NAMALWA (cell line): ENCODE measurements around the gene DENND1C.
A peak's percentile ranks its signal among the peaks of the same experiment; 100 is the strongest.
"Not testable (repeated sequence)": the region's sequence is repeated elsewhere in the genome, so short reads cannot be mapped to it uniquely, and the experiment has no call there.

ENCODE experiments used
- DNase-seq: peaks from one replicate; pipeline ENCODE4 v3.0.0-alpha.2; 2015; ENCODE audit warnings: low spot score

DENND1C gene

GRCh38 chr19:6453951-6454565, 27.5 kb downstream of the DENND1C start:
- no peak for DNase-seq

- no peak for DNase-seq
Observed at GRCh38 chr19:6452899-6453298, 28.7 kb downstream of the DENND1C start.

DNA sequence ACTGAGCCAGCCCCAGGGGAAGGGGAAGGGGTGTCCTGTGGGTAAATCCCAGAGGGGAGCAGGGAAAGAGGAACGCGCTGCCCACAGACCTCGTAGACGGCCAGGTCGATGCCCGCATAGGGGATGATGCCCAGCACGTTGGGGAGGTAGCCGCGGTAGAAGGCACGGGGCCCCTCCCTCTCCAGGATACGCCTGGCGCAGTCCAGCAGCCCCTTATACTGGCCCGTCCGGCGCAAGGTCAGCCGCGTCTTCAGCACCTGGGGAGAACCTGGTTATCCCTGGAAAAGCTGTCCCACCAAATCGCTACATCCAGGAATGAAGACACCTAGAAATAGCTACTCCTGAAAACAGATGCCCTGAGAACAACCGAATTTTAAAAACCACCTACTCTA, 29.4 kb downstream of the DENND1C start:
- no peak for DNase-seq

DNA sequence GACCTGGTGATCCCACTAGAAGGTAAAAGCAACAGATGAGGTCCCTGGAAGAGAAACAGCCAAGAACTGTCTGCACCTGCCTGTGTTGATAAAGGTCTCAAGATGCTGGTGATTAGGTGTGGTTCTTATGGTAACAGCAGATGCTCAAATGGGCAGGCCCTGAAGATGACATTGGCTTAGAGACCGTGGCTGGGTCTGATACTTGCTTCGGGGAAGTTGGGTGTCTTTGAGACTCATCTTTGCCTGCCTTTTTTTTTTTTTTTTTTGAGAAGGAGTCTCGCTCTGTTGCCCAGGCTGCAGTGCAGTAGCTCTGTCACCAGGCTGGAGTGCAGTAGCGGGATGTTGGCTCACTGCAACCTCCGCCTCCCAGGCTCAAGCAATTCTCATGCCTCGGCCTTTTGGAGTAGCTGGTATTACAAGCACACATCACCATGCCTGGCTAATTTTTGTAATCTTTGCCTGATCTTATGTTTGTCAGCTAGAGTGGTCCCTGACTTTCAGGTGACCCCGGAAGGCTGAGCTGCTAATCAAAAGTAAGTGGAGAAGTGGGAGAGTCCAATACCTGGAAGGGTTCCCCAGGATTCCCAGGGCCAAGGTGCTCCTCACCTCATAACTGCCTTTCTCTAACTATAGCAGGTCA, 29.9 kb downstream of the DENND1C start:
- no peak for DNase-seq

DNA sequence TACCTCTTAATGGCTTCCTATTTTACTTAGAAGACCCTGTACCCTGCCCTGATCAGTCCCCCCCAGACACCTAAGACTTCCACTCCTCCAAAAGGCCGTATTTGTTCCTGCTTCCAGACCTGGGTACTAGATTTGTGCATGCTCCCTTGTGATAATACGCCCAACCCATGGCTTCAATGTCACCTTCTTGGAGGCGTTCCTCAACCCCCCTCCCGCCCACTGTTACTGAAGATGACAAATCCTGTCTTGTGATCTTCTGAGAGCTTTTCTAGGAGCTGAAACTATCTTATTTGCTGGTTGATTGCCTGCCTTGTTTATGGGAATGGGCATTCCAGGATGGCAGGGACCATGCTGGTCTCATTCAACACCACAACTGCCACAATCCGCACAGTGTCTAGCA, 31.4 kb downstream of the DENND1C start:
- no peak for DNase-seq

GRCh38 chr19:6448045-6448444, 33.5 kb downstream of the DENND1C start:
- DNase-seq: no peak

DNA sequence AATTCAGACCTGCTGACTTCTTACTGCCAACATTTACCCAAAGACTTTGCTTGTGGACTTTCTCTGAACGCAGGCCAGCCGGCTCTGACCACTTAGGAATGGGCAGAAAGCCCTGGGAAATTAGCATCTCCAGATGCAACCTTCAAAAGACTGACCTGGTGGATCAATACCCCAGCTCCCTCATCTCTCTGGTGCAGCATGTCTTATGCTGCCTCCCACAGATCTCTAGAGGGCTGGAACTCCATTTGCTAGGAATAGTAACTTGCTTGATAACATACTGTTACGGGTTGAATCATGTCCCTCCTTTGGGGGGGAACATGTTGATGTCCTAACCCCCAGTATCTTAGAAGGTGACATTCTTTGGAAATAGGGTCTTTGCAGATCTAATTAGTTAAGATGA, 35.1 kb downstream of the DENND1C start:
- no peak for DNase-seq

DNA sequence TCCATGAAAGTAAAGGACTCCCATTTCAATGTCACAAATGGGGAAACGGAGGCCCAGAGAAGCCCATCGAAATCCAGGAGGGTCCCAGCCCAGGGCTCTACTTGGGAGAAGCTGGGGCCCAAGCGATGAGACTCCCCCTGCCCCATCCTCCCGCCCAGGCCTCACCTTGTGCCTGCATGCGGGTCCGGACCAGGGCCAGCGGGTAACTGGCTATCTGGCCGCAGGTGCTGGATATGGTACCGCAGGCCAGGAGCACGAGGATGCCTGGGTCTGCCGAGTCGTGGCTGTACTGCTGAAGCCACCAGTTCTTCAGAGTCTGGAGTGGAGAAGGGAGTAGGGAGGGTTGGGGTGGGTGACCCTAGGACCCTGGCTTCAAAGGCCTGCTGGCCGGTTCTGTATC, 37.6 kb downstream of the DENND1C start:
- DNase-seq: no peak

DNA sequence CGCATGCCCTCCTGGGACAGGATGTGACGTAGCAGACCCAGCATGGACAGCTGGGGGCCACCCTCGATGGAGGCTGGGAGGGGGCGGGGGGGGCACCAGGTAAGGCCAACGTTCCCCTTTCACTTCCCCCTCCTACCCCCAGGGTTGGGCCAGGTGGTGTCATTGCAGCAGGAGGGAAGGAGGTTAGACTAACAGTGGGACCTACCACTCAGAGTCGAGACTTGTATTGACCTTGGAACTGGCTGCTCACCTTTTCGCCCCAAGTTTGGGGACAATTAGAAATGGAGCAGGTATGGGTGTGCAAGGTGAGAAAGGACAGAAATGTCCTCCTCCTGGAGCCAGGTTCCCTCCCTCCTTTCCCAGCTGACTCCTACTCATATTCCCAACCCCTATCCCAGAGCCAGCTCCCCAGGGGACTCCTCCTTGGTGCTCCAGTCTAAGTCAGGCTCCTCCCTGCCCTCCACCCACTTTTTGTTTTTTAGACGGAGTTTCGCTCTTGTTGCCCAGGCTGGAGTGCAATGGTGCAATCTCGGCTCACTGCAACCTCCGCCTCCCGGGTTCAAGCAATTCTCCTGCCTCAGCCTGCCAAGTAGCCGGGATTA, 39.4 kb downstream of the DENND1C start:
- no peak for DNase-seq

- DNase-seq: no peak
Observed at GRCh38 chr19:6440905-6441304, 40.7 kb downstream of the DENND1C start.

DNA sequence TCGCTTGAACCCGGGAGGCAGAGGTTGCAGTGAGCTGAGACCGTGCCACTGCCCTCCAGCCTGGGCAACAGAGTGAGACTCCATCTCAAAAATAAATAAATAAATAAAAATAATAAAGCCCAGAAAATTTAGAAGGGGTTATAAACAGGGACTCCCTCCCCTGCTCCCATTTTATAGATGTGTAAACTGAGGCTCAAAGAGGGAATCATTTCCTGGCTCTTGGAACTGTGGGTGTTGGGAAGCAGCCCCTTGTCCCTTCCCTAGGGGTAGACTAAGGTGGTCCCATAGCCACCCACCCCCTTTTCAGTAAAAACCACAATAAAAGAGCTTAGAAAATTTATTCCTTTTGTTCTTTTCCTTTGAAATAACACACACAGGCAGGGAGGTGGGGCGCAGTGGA, 41.8 kb downstream of the DENND1C start:
- DNase-seq: no peak

DNA sequence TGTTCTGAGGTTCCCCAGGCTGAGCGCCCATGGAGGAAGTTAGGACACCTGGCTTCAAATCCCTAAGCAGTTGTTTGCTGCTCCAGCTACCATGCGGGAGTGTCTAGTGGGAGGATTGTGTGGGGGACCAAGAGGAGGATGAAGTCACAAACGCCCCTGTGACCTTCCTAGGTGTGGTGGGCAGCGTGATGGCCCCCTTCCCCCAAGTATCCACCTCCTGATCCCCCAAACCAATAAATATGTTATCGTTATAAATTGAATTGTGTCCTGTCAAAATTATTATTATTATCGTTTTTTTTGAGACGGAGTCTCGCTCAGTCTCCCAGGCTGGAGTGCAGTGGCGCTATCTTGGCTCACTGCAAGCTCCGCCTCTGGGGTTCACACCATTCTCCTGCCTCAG, 47.9 kb downstream of the DENND1C start, which contains the start of gene SLC25A41:
Gene SLC25A41, minus strand, starts transcription at position 101 of the 400 bp plus-strand sequence. Its CDS starts 70 bp downstream, at position 31.
- DNase-seq: no peak

GRCh38 chr19:6433165-6433564, 48.4 kb downstream of the DENND1C start:
- DNase-seq: no peak

GRCh38 chr19:6431891-6432290, 49.7 kb downstream of the DENND1C start:
- DNase-seq: no peak

DNA sequence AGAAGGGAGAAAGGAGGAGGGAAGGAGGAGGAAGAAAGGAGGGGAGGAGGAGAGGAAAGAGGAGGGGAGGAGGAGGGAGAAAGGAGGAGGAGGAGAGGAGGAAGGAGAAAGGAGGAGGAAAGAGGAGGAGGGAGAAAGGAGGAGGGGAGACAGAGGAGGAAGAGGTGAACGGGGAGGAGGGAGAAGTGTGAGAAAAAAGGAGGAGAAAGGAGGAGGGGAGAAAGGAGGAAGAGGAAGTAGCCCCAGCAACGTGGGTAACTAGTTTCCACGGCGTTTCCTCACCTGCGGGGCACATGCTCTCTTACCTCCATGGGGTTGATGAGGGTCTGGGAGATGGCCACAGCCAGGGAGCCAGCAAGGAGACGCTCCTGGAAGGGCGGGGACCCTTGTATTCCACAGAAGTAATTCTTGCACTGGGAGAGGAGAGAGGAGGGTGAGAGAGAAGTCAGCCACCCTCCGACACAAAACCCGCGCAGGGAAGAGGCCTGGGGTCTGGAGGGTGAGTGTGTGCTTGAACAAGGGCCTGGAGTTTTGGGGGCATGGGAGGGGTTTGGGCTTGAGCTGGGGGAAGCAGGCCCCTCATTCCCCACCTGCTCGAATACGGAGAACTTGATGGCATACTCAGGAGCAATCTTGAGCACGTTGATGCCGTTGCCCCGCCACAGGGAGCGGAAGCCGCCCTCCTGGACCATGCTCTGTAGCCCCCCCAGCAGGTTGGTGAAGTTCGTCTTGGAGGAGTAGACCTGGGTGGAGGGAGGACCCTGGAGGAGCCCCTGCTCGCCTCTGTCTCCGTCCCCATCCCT, 52.0 kb downstream of the DENND1C start:
- no peak for DNase-seq

DNA sequence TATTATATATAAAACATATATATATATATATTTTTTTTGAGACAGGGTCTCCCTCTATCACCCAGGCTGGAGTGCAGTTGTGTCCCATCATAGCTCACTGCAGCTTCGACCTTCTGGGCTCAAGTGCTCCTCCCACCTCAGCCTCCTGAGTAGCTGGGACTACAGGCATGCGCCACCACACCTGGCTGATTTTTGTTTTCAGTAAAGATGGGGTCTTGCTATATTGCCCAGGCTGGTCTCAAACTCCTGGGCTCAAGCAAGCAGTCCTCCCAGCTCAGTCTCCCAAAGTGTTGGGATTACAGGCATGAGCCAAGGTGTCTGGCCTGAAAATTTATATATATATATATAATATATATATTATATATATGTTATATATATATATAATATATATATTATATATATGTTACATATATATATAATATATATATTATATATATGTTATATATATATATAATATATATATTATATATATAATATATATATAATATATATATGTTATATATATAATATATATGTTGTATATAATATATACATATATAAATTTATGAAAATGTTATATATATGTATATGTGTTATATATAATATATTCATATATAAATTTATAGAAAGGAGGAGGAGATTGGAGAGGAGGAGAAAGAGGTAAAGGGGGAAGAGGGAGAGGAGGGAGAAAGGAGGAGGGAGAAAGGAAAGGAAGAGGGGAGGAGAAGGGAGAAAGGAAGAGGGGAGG, 52.7 kb downstream of the DENND1C start:
- not testable (repeated sequence) for DNase-seq

DNA sequence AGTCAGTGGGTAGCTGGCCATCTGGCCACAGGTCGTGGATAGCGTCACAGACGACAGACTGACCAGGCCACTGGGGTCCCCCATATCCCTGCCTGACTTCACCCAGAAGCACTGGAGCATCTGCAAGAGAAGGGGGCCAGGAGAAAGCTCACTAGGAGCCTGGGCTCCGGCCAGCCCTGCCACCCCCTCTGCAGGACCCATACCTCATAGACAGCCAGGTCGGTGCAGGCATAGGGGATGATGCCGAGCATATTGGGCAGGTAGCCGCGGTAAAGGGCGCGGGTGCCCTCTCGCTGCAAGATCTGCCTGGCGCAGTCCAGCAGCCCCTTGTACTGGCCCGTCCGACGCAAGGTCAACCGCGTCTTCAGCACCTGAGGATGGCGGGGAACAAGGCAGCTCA, 54.5 kb downstream of the DENND1C start:
- DNase-seq: no peak

GRCh38 chr19:6425732-6426620, 55.6 kb downstream of the DENND1C start:
- peak; percentile 48 for DNase-seq

DNA sequence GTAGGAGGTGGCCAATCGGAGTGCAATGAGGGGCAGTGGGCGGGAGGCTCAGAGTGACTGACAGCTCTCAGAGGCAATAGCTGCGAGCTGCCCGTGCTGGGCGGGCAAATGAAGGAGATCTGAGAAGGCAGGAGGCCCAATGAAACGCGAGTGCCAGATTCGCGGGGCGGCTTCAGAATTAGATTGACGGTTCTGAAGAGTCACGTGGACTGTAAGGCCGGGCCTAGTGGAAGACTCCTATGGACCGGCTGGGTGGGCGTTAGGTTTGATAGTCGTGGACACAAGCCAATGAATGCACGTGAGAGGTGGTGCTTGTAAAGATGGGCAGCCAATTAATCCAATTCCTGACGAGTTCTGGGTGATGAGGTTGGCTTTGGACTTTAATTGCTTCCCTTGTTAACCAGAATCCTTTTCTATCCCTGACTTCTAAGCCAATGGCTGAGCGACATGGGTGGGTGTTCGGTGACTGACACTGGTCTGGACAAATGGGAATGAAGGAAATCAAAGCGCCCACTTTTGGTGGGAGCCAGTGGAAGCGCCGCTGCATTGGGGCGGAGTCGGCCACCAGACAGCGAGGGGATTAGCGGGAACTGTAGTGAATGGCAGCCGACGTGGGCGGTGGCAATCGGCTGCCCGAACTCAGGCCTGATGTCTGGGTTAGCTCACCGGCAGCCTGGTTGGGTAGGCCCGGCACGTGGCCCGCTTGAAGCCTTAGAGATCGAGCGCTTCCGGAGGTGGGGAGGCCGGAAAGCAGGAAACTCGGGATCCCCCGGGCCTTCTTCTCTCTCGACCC, 56.5 kb downstream of the DENND1C start:
- DNase-seq: peak; percentile 100
